SK-N-SH (cell line): Measurements from ENCODE around the gene RNF149.

Experiments
- JUND ChIP-seq: IDR thresholded peaks from 2 replicates; pipeline ENCODE4 v1.4.0; 2012
- NFIC ChIP-seq: IDR thresholded peaks from 2 replicates; pipeline ENCODE4 v1.4.0; 2012; ENCODE audit warnings: borderline replicate concordance
- TF ChIP-seq, protein P1 (sequence below): IDR thresholded peaks from 2 replicates; pipeline ENCODE4 v1.4.0; 2012; ENCODE audit warnings: low read depth
- TF ChIP-seq, protein P2 (sequence below): fragments of 200-600 bp; sonication (generic); IDR thresholded peaks from 2 replicates; pipeline ENCODE4 v1.6.1; 2017; ENCODE audit warnings: antibody characterized with exemption, mild to moderate bottlenecking, moderate library complexity

- TF ChIP-seq NFIC (no peak), JUND (no peak)
- TF ChIP-seq, protein P1, sequence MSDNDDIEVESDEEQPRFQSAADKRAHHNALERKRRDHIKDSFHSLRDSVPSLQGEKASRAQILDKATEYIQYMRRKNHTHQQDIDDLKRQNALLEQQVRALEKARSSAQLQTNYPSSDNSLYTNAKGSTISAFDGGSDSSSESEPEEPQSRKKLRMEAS: no peak
- TF ChIP-seq, protein P2, sequence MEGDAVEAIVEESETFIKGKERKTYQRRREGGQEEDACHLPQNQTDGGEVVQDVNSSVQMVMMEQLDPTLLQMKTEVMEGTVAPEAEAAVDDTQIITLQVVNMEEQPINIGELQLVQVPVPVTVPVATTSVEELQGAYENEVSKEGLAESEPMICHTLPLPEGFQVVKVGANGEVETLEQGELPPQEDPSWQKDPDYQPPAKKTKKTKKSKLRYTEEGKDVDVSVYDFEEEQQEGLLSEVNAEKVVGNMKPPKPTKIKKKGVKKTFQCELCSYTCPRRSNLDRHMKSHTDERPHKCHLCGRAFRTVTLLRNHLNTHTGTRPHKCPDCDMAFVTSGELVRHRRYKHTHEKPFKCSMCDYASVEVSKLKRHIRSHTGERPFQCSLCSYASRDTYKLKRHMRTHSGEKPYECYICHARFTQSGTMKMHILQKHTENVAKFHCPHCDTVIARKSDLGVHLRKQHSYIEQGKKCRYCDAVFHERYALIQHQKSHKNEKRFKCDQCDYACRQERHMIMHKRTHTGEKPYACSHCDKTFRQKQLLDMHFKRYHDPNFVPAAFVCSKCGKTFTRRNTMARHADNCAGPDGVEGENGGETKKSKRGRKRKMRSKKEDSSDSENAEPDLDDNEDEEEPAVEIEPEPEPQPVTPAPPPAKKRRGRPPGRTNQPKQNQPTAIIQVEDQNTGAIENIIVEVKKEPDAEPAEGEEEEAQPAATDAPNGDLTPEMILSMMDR: no peak
Measured at GRCh38 chr2:101356055-101356454, 47.6 kb upstream of the RNF149 start.
